Upper lobe of left lung (tissue), 6 donors: ENCODE results near the gene CHAC2. TPM values are rescaled to one million over a fixed set of nuclear protein-coding genes. Genes with fewer than 3 reads are reported as not detected.

Source experiments
- ATAC-seq, 2 donors: fragments of 200-7000 bp; cut with Tn5 transposase; one replicate each; pipeline ENCODE4 v1.9.1; 2022; ENCODE audit warnings: mild to moderate bottlenecking in 2 of 2, moderate library complexity in 2 of 2; ENCODE audit not compliant: low FRiP score in 2 of 2
- DNase-seq, 2 donors: peaks; one replicate each; pipeline ENCODE4 v3.0.0-alpha.2; 2019 to 2020
- H3K27ac ChIP-seq, 4 donors: fragments of 200-600 bp; sonication (generic); one replicate each; pipeline ENCODE4 v1.5.1; 2016 to 2019
- H3K27me3 ChIP-seq, 4 donors: fragments of 200-600 bp; sonication (generic); one replicate each; pipeline ENCODE4 v1.5.1; 2017 to 2019
- H3K36me3 ChIP-seq, 4 donors: fragments of 200-600 bp; sonication (generic); one replicate each; pipeline ENCODE4 v1.5.1; 2016 to 2019
- H3K4me1 ChIP-seq, 4 donors: fragments of 200-600 bp; sonication (generic); one replicate each; pipeline ENCODE4 v1.5.1; 2018 to 2019
- H3K4me3 ChIP-seq, 4 donors: fragments of 200-600 bp; sonication (generic); one replicate each; pipeline ENCODE4 v1.5.1; 2017 to 2019; ENCODE audit warnings: mild to moderate bottlenecking in 2 of 4, moderate library complexity in 1 of 4
- H3K9me3 ChIP-seq, 4 donors: fragments of 200-600 bp; sonication (generic); one replicate each; pipeline ENCODE4 v1.5.1; 2018 to 2019
- CTCF ChIP-seq, 6 experiments: fragments of 450-650 bp in 4 of 6; fragments of 200-600 bp in 2 of 6; sonication (generic) in 2 of 6; IDR thresholded peaks; one replicate each; pipeline ENCODE4 v1.5.1; 2016 to 2019; ENCODE audit warnings: antibody characterized with exemption in 6 of 6
- EP300 ChIP-seq, 4 donors: sonication (generic); formaldehyde crosslinking; IDR thresholded peaks; one replicate each; pipeline ENCODE4 v1.5.1; 2017; ENCODE audit warnings: antibody characterized with exemption in 4 of 4, control low read depth in 2 of 4
- POLR2A ChIP-seq, 4 donors: fragments of 450-650 bp; IDR thresholded peaks; one replicate each; pipeline ENCODE4 v1.5.1; 2016 to 2017; ENCODE audit warnings: antibody characterized with exemption in 4 of 4, mild to moderate bottlenecking in 2 of 4
- POLR2AphosphoS5 ChIP-seq, 2 donors: sonication (generic); formaldehyde crosslinking; IDR thresholded peaks; one replicate each; pipeline ENCODE4 v1.5.1; 2017; ENCODE audit warnings: antibody characterized with exemption in 2 of 2
- WGBS, 2 donors: methylation state at CpG; one replicate each; pipeline ENCODE4 v1.1.5; 2017 to 2018; 5-methylcytosine and 5-hydroxymethylcytosine counted together
- total RNA-seq, 6 donors: library from RNA; depleted of rRNA in 4 of 6; stranded (reverse); fragments of >200 nt in 4 of 6; gene quantifications; one replicate each; pipeline versions ENCODE4 v1.1.0 to v1.2.1, GENCODE V29; 2016 to 2021
- donor health status: DM: no; HTN: no; CAD: no; lungs with moderate emphysema.
- donor health status: DM: no; HTN: yes; CAD: no; lungs with severe emphysema.

Gene CHAC2
- total RNA-seq, 6 donors from 2014 or later: 0.55 to 5.2 (median 3.1) TPM

GRCh38 chr2:53769318-53769945 is 1.8 kb downstream of the CHAC2 start:
- H3K4me1 ChIP-seq: peaks cover 6 to 14% (median 9%) of the 10 kb centered on the region in 4 donors
- H3K27me3 ChIP-seq: no peaks in the 10 kb centered on the region
- H3K9me3 ChIP-seq: no peaks in the 10 kb centered on the region
- no peak for TF ChIP-seq POLR2AphosphoS5 (IDR thresholded peaks at IDR 0.05)
- no peak for TF ChIP-seq CTCF (IDR thresholded peaks at IDR 0.05)
- TF ChIP-seq EP300 (IDR thresholded peaks at IDR 0.05): no peak
- peaks cover 0 to 4% (median 0%) of the 10 kb centered on the region in 4 donors for H3K36me3 ChIP-seq
- H3K4me3 ChIP-seq: no peak overlapping the region
- 87 to 95% methylated on average over 15 of the region's 15 CpGs for WGBS, 2 donors
- no peak for ATAC-seq
- no peak overlapping the region for H3K27ac ChIP-seq
- DNase-seq: no peak

- 86 to 89% methylated on average over 4 of the region's 4 CpGs for WGBS, 2 donors
- H3K36me3 ChIP-seq: peaks cover 0 to 4% (median 0%) of the 10 kb centered on the region in 4 donors
- no peak for TF ChIP-seq POLR2AphosphoS5 (IDR thresholded peaks at IDR 0.05)
- no peak for TF ChIP-seq POLR2A (IDR thresholded peaks at IDR 0.05)
- TF ChIP-seq CTCF (IDR thresholded peaks at IDR 0.05): no peak
- no peak for TF ChIP-seq EP300 (IDR thresholded peaks at IDR 0.05)
Observed at GRCh38 chr2:53770264-53770663, 2.7 kb downstream of the CHAC2 start.

GRCh38 chr2:53777134-53777533 is 9.5 kb downstream of the CHAC2 start:
- WGBS, 2 donors: 44 to 60% methylated on average over 1 of the region's 1 CpG
- H3K27me3 ChIP-seq: no peaks in the 10 kb centered on the region
- H3K4me3 ChIP-seq: no peak overlapping the region
- peaks cover 0 to 14% (median 4%) of the 10 kb centered on the region in 4 donors for H3K36me3 ChIP-seq
- no peaks in the 10 kb centered on the region for H3K9me3 ChIP-seq
- peaks cover 0 to 7% (median 4%) of the 10 kb centered on the region in 4 donors for H3K4me1 ChIP-seq
- no peak overlapping the region for H3K27ac ChIP-seq
- no peak for TF ChIP-seq POLR2AphosphoS5 (IDR thresholded peaks at IDR 0.05)
- TF ChIP-seq CTCF (IDR thresholded peaks at IDR 0.05): no peak
- no peak for TF ChIP-seq POLR2A (IDR thresholded peaks at IDR 0.05)
- TF ChIP-seq EP300 (IDR thresholded peaks at IDR 0.05): no peak
- ATAC-seq (no peak), DNase-seq (no peak)

More at GRCh38 chr2:53770264-53770663, 2.7 kb downstream of the CHAC2 start:
- no peak overlapping the region for H3K4me3 ChIP-seq
- H3K4me1 ChIP-seq: peaks cover 6 to 14% (median 9%) of the 10 kb centered on the region in 4 donors
- H3K27ac ChIP-seq: no peak overlapping the region
- H3K9me3 ChIP-seq: no peaks in the 10 kb centered on the region
- ATAC-seq: no peak
- DNase-seq: no peak
- no peaks in the 10 kb centered on the region for H3K27me3 ChIP-seq

GRCh38 chr2:53778536-53779162 is 11.0 kb downstream of the CHAC2 start:
- H3K9me3 ChIP-seq: no peaks in the 10 kb centered on the region
- ATAC-seq (no peak), DNase-seq (no peak)
- H3K4me1 ChIP-seq: peaks cover 0 to 20% (median 17%) of the 10 kb centered on the region in 4 donors
- 82 to 89% methylated on average over 5 of the region's 5 CpGs for whole genome bisulfite sequencing, 2 donors
- H3K27me3 ChIP-seq: no peaks in the 10 kb centered on the region
- peaks cover 0 to 14% (median 3%) of the 10 kb centered on the region in 4 donors for H3K36me3 ChIP-seq
- TF ChIP-seq POLR2AphosphoS5 (IDR thresholded peaks at IDR 0.05): no peak
- TF ChIP-seq POLR2A (IDR thresholded peaks at IDR 0.05): no peak
- TF ChIP-seq EP300 (IDR thresholded peaks at IDR 0.05): no peak
- TF ChIP-seq CTCF (IDR thresholded peaks at IDR 0.05): no peak
- no peak overlapping the region for H3K27ac ChIP-seq
- no peak overlapping the region for H3K4me3 ChIP-seq
